IMR-90 (cell line): ENCODE results near the gene EID2B. TPM values are rescaled to one million over a fixed set of nuclear protein-coding genes. Genes with fewer than 3 reads are reported as not detected.

ENCODE experiments used
- ATAC-seq: fragments of 200-7000 bp; cut with Tn5 transposase; 2 replicates; pipeline ENCODE4 v1.9.1; 2020; ENCODE audit warnings: low read depth, mild to moderate bottlenecking, moderate library complexity
- BruUV-seq: library from RNA; stranded (reverse); fragments of 400-500 nt; replicated peaks from 2 replicates; lab custom pipeline; 2021; lab: Mats Ljungman, UMichigan
- CTCF ChIA-PET: fragments of 300-600 bp; formaldehyde crosslinking; extraction: SDS; loops from one replicate; lab custom pipeline; 2021; ENCODE audit warnings: antibody characterized with exemption; lab: Yijun Ruan, JAX
- POLR2A ChIA-PET: fragments of 300-600 bp; sonication (Branson Sonifier 250); formaldehyde crosslinking; loops from one replicate; lab custom pipeline; 2022; ENCODE audit warnings: antibody characterized with exemption; ENCODE audit not compliant: unreplicated experiment; lab: Charles Lee
- DNase-seq: peaks from one replicate; pipeline ENCODE4 v3.0.0; 2013
- H2AFZ ChIP-seq: replicated peaks from 2 replicates; pipeline ENCODE3; 2013; ENCODE audit warnings: low read length, mild to moderate bottlenecking; ENCODE audit not compliant: poor library complexity
- H2AK5ac ChIP-seq: 2 replicates; pipeline ENCODE4 v1.6.1; 2013; ENCODE audit warnings: low read depth, low read length, inconsistent platforms
- H2AK9ac ChIP-seq: replicated peaks from 2 replicates; pipeline ENCODE3; 2013; ENCODE audit warnings: mild to moderate bottlenecking, low read depth, low read length, moderate library complexity; ENCODE audit not compliant: poor library complexity
- H2BK120ac ChIP-seq: 2 replicates; pipeline ENCODE4 v1.6.1; 2013; ENCODE audit warnings: low read depth, low read length, inconsistent platforms
- H2BK15ac ChIP-seq: 3 replicates; pipeline ENCODE4 v1.6.1; 2013; ENCODE audit warnings: low read depth, low read length, inconsistent platforms
- H2BK20ac ChIP-seq: 2 replicates; pipeline ENCODE4 v1.6.1; 2013; ENCODE audit warnings: low read depth, mild to moderate bottlenecking, inconsistent platforms, low read length, moderate library complexity
- H2BK5ac ChIP-seq: 2 replicates; pipeline ENCODE4 v1.6.1; 2013; ENCODE audit warnings: mild to moderate bottlenecking, low read depth, low read length, inconsistent platforms; ENCODE audit not compliant: poor library complexity, severe bottlenecking
- H3K14ac ChIP-seq: replicated peaks from 2 replicates; pipeline ENCODE4 v1.6.1; 2013; ENCODE audit warnings: low read depth, low read length, inconsistent platforms
- H3K18ac ChIP-seq: 2 replicates; pipeline ENCODE4 v1.6.1; 2013; ENCODE audit warnings: low read depth, low read length, control low read depth
- H3K23ac ChIP-seq: 2 replicates; pipeline ENCODE4 v1.6.1; 2013; ENCODE audit warnings: low read depth, low read length, inconsistent platforms
- H3K27ac ChIP-seq: 2 replicates; pipeline ENCODE4 v1.5.1; 2013; ENCODE audit warnings: mild to moderate bottlenecking, control low read depth, low read length; ENCODE audit not compliant: insufficient read depth
- H3K27me3 ChIP-seq: 2 replicates; pipeline ENCODE4 v1.6.1; 2013; ENCODE audit warnings: low read length; ENCODE audit not compliant: control insufficient read depth, insufficient read depth
- H3K36me3 ChIP-seq: 2 replicates; pipeline ENCODE4 v1.6.1; 2013; ENCODE audit warnings: low read length, mixed read lengths; ENCODE audit not compliant: control insufficient read depth, insufficient read depth
- H3K4ac ChIP-seq: 2 replicates; pipeline ENCODE4 v1.6.1; 2013; ENCODE audit warnings: low read depth, low read length, inconsistent platforms
- H3K4me1 ChIP-seq: 2 replicates; pipeline ENCODE4 v1.6.1; 2013; ENCODE audit warnings: low read length, mixed read lengths; ENCODE audit not compliant: control insufficient read depth, insufficient read depth
- H3K4me2 ChIP-seq: 2 replicates; pipeline ENCODE4 v1.6.1; 2013; ENCODE audit warnings: low read depth, mild to moderate bottlenecking, control low read depth, low read length, moderate library complexity
- H3K4me3 ChIP-seq: 2 replicates; pipeline ENCODE4 v1.5.1; 2013; ENCODE audit warnings: low read depth, mild to moderate bottlenecking, control low read depth, low read length, moderate library complexity; ENCODE audit not compliant: insufficient read depth
- H3K56ac ChIP-seq: 2 replicates; pipeline ENCODE4 v1.6.1; 2013; ENCODE audit warnings: low read length, inconsistent platforms; ENCODE audit not compliant: insufficient read depth; ENCODE audit errors: extremely low read depth
- H3K79me1 ChIP-seq, 2 experiments: 2 replicates each; pipeline ENCODE4 v1.6.1; 2013; ENCODE audit warnings: low read length in 2 of 2, inconsistent platforms in 1 of 2, low read depth in 1 of 2
- H3K9ac ChIP-seq: 2 replicates; pipeline ENCODE4 v1.6.1; 2013; ENCODE audit warnings: low read depth, low read length, control low read depth
- H3K9me1 ChIP-seq: 2 replicates; pipeline ENCODE4 v1.6.1; 2013; ENCODE audit warnings: low read length, inconsistent platforms; ENCODE audit not compliant: insufficient read depth
- H3K9me3 ChIP-seq: 2 replicates; pipeline ENCODE4 v1.6.1; 2013; ENCODE audit warnings: low read length; ENCODE audit not compliant: control insufficient read depth, insufficient read depth
- H4K20me1 ChIP-seq: 2 replicates; pipeline ENCODE4 v1.6.1; 2013; ENCODE audit warnings: low read length, inconsistent platforms; ENCODE audit not compliant: insufficient read depth
- H4K5ac ChIP-seq: 2 replicates; pipeline ENCODE4 v1.6.1; 2013; ENCODE audit warnings: mild to moderate bottlenecking, low read depth, low read length, control low read depth
- H4K8ac ChIP-seq, 2 experiments: 2 replicates each; pipeline ENCODE4 v1.6.1; 2013; ENCODE audit warnings: low read depth in 2 of 2, low read length in 2 of 2, control low read depth in 1 of 2, inconsistent platforms in 1 of 2
- H4K91ac ChIP-seq: 2 replicates; pipeline ENCODE4 v1.6.1; 2013; ENCODE audit warnings: low read depth, low read length, inconsistent platforms; ENCODE audit not compliant: insufficient read depth
- BHLHE40 ChIP-seq: fragments of 150-350 bp; IDR thresholded peaks from 2 replicates; pipeline ENCODE4 v1.6.1; 2016; ENCODE audit warnings: mild to moderate bottlenecking, low read depth, low read length
- CEBPB ChIP-seq: IDR thresholded peaks from 2 replicates; pipeline ENCODE4 v1.6.1; 2012; ENCODE audit warnings: low read depth, low read length, improper control_type of control experiment
- CHD1 ChIP-seq: IDR thresholded peaks from 2 replicates; pipeline ENCODE4 v1.6.1; 2012; ENCODE audit warnings: low read depth, low read length, improper control_type of control experiment
- CTCF ChIP-seq: conservative IDR thresholded peaks from 2 replicates; pipeline ENCODE4 v1.5.1; 2012; ENCODE audit warnings: mild to moderate bottlenecking, low read depth, low read length, improper control_type of control experiment
- ELK1 ChIP-seq: fragments of 150-350 bp; IDR thresholded peaks from 2 replicates; pipeline ENCODE4 v1.6.1; 2016; ENCODE audit warnings: low read depth, mild to moderate bottlenecking, low read length, moderate library complexity, borderline replicate concordance
- FOS ChIP-seq: fragments of 150-350 bp; IDR thresholded peaks from 2 replicates; pipeline ENCODE4 v1.6.1; 2016; ENCODE audit warnings: low read depth, low read length
- MAFK ChIP-seq: IDR thresholded peaks from 2 replicates; pipeline ENCODE4 v1.6.1; 2012; ENCODE audit warnings: low read depth, low read length, improper control_type of control experiment
- MAZ ChIP-seq: IDR thresholded peaks from 2 replicates; pipeline ENCODE4 v1.6.1; 2012; ENCODE audit warnings: low read depth, mild to moderate bottlenecking, low read length, improper control_type of control experiment, moderate library complexity, borderline replicate concordance
- MXI1 ChIP-seq: IDR thresholded peaks from 2 replicates; pipeline ENCODE4 v1.6.1; 2012; ENCODE audit warnings: low read depth, mild to moderate bottlenecking, low read length, moderate library complexity, borderline replicate concordance
- NFE2L2 ChIP-seq: fragments of 150-350 bp; IDR thresholded peaks from 2 replicates; pipeline ENCODE4 v1.6.1; 2016; ENCODE audit warnings: low read depth, mild to moderate bottlenecking, low read length
- POLR2A ChIP-seq: IDR thresholded peaks from 2 replicates; pipeline ENCODE4 v1.6.1; 2012; ENCODE audit warnings: mild to moderate bottlenecking, low read depth, low read length
- RAD21 ChIP-seq: IDR thresholded peaks from 2 replicates; pipeline ENCODE4 v1.6.1; 2012; ENCODE audit warnings: low read length, improper control_type of control experiment
- RCOR1 ChIP-seq: IDR thresholded peaks from 2 replicates; pipeline ENCODE4 v1.6.1; 2012; ENCODE audit warnings: mild to moderate bottlenecking, low read length, improper control_type of control experiment; ENCODE audit not compliant: insufficient replicate concordance
- RFX5 ChIP-seq: IDR thresholded peaks from 2 replicates; pipeline ENCODE4 v1.8.0; 2012; ENCODE audit warnings: low read depth, mild to moderate bottlenecking, low read length, moderate library complexity
- SMC3 ChIP-seq: fragments of 150-350 bp; IDR thresholded peaks from 2 replicates; pipeline ENCODE4 v1.6.1; 2016; ENCODE audit warnings: low read depth, mild to moderate bottlenecking, antibody characterized with exemption, low read length, moderate library complexity
- USF2 ChIP-seq: fragments of 150-350 bp; IDR thresholded peaks from 2 replicates; pipeline ENCODE4 v1.6.1; 2017; ENCODE audit warnings: mild to moderate bottlenecking, antibody characterized with exemption, low read length, low read depth
- WGBS, 2 experiments: methylation state at CpG; one replicate each; pipeline versions ENCODE4 v1.1.5 to v1.1.7; 2013; ENCODE audit warnings: missing lambda C conversion rate in 2 of 2; ENCODE audit not compliant: insufficient read length in 1 of 2; ENCODE audit errors: extremely low coverage in 2 of 2; 5-methylcytosine and 5-hydroxymethylcytosine counted together
- dilution Hi-C: fragments of 300-500 bp; cut with HindIII; formaldehyde crosslinking; loops from one replicate; pipeline ENCODE4 v1.14.3; 2018; ENCODE audit warnings: low sequenced_read_pairs; ENCODE audit not compliant: unreplicated experiment
- in situ Hi-C: fragments of 300-500 bp; cut with MboI; formaldehyde crosslinking; loops from 3 replicates; pipeline ENCODE4 v1.14.3; 2019; ENCODE audit warnings: low sequenced_read_pairs, inconsistent platforms, mixed read lengths
- intact Hi-C: fragments of 100-400 bp; cut with micrococcal nuclease; formaldehyde crosslinking; loops from 2 replicates; pipeline ENCODE4 v1.10.0; 2022
- polyA plus RNA-seq, 3 experiments: library from polyadenylated mRNA; depleted of rRNA; stranded (reverse); fragments of >200 nt; gene quantifications; 2 replicates each; pipeline ENCODE4 v1.2.3, GENCODE V29; 2012; ENCODE audit warnings: low replicate concordance in 1 of 3
- total RNA-seq: library from RNA; depleted of rRNA; stranded (reverse); fragments of >200 nt; gene quantifications from 2 replicates; pipeline ENCODE4 v1.2.3, GENCODE V29; 2012

Gene EID2B
- total and polyA plus RNA-seq, 2 of the 4 experiments (the other 2 are of a cell fraction) = 2.5 to 2.7 TPM

GRCh38 chr19:39497701-39497995 is 35.0 kb downstream of the EID2B start:
- H3K4me3 ChIP-seq = no peak overlapping the region
- no peak for TF ChIP-seq SMC3
- TF ChIP-seq RAD21 = no peak
- no peak for TF ChIP-seq ELK1
- no peak for TF ChIP-seq CTCF
- TF ChIP-seq RFX5 = no peak
- TF ChIP-seq MXI1 = no peak
- TF ChIP-seq FOS = no peak
- TF ChIP-seq MAFK = no peak
- TF ChIP-seq MAZ = no peak
- no peak for TF ChIP-seq CEBPB
- TF ChIP-seq POLR2A = no peak
- no peak for TF ChIP-seq CHD1
- TF ChIP-seq NFE2L2 = no peak
- TF ChIP-seq RCOR1 = no peak
- no peak for TF ChIP-seq BHLHE40
- TF ChIP-seq USF2 = no peak
- no TSS peak for BruUV-seq
- DNase-seq = no peak
- in situ Hi-C loops = no loop called here
- H2BK120ac ChIP-seq = no peak overlapping the region
- peaks cover 3% of the 10 kb centered on the region; the same call in 1 of the 2 replicates for H3K4me1 ChIP-seq
- H3K14ac ChIP-seq = no peak overlapping the region
- ATAC-seq = no peak; the same call in 1 of the 2 replicates
- no peaks in the 10 kb centered on the region; the same call in 1 of the 2 replicates for H3K9me1 ChIP-seq
- peak overlapping the region; percentile 85 for H2AFZ ChIP-seq
- H3K56ac ChIP-seq = no peak overlapping the region
- dilution Hi-C loops = no loop called here
- H4K8ac ChIP-seq = no peak overlapping the region
- H3K4ac ChIP-seq = no peak overlapping the region
- H3K9ac ChIP-seq = no peak overlapping the region
- H2BK5ac ChIP-seq = no peak overlapping the region
- peaks cover 35% of the 10 kb centered on the region for H3K27me3 ChIP-seq
- peak overlapping the region; percentile 89; the same call in 1 of the 2 replicates for H3K4me2 ChIP-seq
- H3K18ac ChIP-seq = no peak overlapping the region
- ChIA-PET CTCF (interaction anchor here (0.5 to 1.1 kb wide), 4 partner anchors 26 to 57 kb away, joined by 3 to 5 read pairs (median 3); partner anchors contain the start of gene EID2B), POLR2A (no interaction called here)
- no CpG with 5 or more reads among the region's 7 CpGs for WGBS, 2 experiments
- no peak overlapping the region for H3K27ac ChIP-seq
- H3K23ac ChIP-seq = no peak overlapping the region
- H3K9me3 ChIP-seq = no peaks in the 10 kb centered on the region
- H4K20me1 ChIP-seq = no peaks in the 10 kb centered on the region
- H2BK15ac ChIP-seq = no peak overlapping the region
- H2BK20ac ChIP-seq = no peak overlapping the region
- H2AK5ac ChIP-seq = no peak overlapping the region
- intact Hi-C loops = loop anchor here (5.0 kb wide), 2 partner anchors 35 to 175 kb away; partner anchors contain the start of gene EID2B
- H4K5ac ChIP-seq = no peak overlapping the region
- H3K79me1 ChIP-seq = no peaks in the 10 kb centered on the region
- no peaks in the 10 kb centered on the region for H3K36me3 ChIP-seq
- H2AK9ac ChIP-seq = peak overlapping the region; percentile 71
- H4K91ac ChIP-seq = no peak overlapping the region
